ENCODE results near the gene MBIP. TPM values are rescaled to one million over a fixed set of nuclear protein-coding genes. Genes with fewer than 3 reads are reported as not detected.

MBIP gene
- total and polyA plus RNA-seq, 2 experiments from 2014 or later: 24.4 to 49.7 TPM

DNA sequence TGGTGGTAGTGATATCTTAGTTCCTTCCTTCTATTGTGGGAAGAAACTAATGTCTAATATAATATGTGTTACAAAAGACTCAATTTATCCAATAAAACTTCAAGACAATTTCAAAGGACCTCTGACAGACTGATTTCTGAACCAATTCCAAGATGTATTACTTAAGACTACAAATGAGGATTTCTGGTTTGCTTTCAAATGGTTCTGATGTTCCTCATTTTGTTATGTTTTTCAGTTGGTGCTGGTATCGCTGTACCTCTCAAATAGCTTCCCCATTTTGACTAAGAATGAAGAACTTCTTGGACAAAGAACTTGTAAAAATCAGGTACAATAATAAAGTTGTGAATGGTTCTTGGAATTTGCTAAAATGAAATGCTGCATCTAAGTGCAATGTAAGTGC, 19.4 kb upstream of the MBIP start:
- H3K4me1 Mint-ChIP-seq: no peaks in the 10 kb centered on the region; the same call in 2 of the 3 replicates
- ATAC-seq (no peak), DNase-seq (ENCODE audit: low spot score) (no peak)
- no peaks in the 10 kb centered on the region for H3K4me1 ChIP-seq (ENCODE audit: insufficient read depth)
- no peaks in the 10 kb centered on the region for H3K36me3 ChIP-seq (ENCODE audit: insufficient read depth)
- no peak overlapping the region for H3K27ac ChIP-seq (ENCODE audit: low read depth)
- H3K9me3 Mint-ChIP-seq: no peaks in the 10 kb centered on the region
- no peaks in the 10 kb centered on the region for H3K79me2 ChIP-seq (replicated peaks; ENCODE audit: insufficient read depth)
- H3K27ac Mint-ChIP-seq: no peak overlapping the region
- H3K9me2 ChIP-seq (ENCODE audit: insufficient read depth): no peaks in the 10 kb centered on the region
- no peaks in the 10 kb centered on the region for H3K27me3 ChIP-seq (ENCODE audit: insufficient read depth)
- H2AFZ ChIP-seq: no peak overlapping the region
- no peaks in the 10 kb centered on the region for H3F3A ChIP-seq (replicated peaks; ENCODE audit: low read depth)
- H3K36me3 Mint-ChIP-seq (ENCODE audit: low read depth): no peaks in the 10 kb centered on the region
- no peak overlapping the region for H3K4me3 Mint-ChIP-seq
- TF ChIP-seq POLR2AphosphoS5 (IDR thresholded peaks at IDR 0.05; ENCODE audit: low read depth) (no peak), STAT1 (IDR thresholded peaks at IDR 0.05; ENCODE audit: unreplicated experiment) (no peak), CREB1 (CRISPR knock-in tag; IDR thresholded peaks at IDR 0.05; ENCODE audit: low read depth) (no peak), ZNF331 (CRISPR knock-in tag; IDR thresholded peaks at IDR 0.05; ENCODE audit: low read depth) (no peak), JUNB (IDR thresholded peaks at IDR 0.05; ENCODE audit: unreplicated experiment) (no peak), NANOG (IDR thresholded peaks at IDR 0.05; ENCODE audit: borderline replicate concordance) (no peak), EZH2 (IDR thresholded peaks at IDR 0.05; ENCODE audit: low read depth, unreplicated experiment) (no peak), ZNF114 (CRISPR knock-in tag; IDR thresholded peaks at IDR 0.05) (no peak), EZH2phosphoT487 (IDR thresholded peaks at IDR 0.05; ENCODE audit: unreplicated experiment) (no peak)
- TF ChIP-seq, protein P1, sequence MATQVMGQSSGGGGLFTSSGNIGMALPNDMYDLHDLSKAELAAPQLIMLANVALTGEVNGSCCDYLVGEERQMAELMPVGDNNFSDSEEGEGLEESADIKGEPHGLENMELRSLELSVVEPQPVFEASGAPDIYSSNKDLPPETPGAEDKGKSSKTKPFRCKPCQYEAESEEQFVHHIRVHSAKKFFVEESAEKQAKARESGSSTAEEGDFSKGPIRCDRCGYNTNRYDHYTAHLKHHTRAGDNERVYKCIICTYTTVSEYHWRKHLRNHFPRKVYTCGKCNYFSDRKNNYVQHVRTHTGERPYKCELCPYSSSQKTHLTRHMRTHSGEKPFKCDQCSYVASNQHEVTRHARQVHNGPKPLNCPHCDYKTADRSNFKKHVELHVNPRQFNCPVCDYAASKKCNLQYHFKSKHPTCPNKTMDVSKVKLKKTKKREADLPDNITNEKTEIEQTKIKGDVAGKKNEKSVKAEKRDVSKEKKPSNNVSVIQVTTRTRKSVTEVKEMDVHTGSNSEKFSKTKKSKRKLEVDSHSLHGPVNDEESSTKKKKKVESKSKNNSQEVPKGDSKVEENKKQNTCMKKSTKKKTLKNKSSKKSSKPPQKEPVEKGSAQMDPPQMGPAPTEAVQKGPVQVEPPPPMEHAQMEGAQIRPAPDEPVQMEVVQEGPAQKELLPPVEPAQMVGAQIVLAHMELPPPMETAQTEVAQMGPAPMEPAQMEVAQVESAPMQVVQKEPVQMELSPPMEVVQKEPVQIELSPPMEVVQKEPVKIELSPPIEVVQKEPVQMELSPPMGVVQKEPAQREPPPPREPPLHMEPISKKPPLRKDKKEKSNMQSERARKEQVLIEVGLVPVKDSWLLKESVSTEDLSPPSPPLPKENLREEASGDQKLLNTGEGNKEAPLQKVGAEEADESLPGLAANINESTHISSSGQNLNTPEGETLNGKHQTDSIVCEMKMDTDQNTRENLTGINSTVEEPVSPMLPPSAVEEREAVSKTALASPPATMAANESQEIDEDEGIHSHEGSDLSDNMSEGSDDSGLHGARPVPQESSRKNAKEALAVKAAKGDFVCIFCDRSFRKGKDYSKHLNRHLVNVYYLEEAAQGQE (IDR thresholded peaks at IDR 0.05; ENCODE audit: unreplicated experiment): no peak
- TF ChIP-seq, protein P2, sequence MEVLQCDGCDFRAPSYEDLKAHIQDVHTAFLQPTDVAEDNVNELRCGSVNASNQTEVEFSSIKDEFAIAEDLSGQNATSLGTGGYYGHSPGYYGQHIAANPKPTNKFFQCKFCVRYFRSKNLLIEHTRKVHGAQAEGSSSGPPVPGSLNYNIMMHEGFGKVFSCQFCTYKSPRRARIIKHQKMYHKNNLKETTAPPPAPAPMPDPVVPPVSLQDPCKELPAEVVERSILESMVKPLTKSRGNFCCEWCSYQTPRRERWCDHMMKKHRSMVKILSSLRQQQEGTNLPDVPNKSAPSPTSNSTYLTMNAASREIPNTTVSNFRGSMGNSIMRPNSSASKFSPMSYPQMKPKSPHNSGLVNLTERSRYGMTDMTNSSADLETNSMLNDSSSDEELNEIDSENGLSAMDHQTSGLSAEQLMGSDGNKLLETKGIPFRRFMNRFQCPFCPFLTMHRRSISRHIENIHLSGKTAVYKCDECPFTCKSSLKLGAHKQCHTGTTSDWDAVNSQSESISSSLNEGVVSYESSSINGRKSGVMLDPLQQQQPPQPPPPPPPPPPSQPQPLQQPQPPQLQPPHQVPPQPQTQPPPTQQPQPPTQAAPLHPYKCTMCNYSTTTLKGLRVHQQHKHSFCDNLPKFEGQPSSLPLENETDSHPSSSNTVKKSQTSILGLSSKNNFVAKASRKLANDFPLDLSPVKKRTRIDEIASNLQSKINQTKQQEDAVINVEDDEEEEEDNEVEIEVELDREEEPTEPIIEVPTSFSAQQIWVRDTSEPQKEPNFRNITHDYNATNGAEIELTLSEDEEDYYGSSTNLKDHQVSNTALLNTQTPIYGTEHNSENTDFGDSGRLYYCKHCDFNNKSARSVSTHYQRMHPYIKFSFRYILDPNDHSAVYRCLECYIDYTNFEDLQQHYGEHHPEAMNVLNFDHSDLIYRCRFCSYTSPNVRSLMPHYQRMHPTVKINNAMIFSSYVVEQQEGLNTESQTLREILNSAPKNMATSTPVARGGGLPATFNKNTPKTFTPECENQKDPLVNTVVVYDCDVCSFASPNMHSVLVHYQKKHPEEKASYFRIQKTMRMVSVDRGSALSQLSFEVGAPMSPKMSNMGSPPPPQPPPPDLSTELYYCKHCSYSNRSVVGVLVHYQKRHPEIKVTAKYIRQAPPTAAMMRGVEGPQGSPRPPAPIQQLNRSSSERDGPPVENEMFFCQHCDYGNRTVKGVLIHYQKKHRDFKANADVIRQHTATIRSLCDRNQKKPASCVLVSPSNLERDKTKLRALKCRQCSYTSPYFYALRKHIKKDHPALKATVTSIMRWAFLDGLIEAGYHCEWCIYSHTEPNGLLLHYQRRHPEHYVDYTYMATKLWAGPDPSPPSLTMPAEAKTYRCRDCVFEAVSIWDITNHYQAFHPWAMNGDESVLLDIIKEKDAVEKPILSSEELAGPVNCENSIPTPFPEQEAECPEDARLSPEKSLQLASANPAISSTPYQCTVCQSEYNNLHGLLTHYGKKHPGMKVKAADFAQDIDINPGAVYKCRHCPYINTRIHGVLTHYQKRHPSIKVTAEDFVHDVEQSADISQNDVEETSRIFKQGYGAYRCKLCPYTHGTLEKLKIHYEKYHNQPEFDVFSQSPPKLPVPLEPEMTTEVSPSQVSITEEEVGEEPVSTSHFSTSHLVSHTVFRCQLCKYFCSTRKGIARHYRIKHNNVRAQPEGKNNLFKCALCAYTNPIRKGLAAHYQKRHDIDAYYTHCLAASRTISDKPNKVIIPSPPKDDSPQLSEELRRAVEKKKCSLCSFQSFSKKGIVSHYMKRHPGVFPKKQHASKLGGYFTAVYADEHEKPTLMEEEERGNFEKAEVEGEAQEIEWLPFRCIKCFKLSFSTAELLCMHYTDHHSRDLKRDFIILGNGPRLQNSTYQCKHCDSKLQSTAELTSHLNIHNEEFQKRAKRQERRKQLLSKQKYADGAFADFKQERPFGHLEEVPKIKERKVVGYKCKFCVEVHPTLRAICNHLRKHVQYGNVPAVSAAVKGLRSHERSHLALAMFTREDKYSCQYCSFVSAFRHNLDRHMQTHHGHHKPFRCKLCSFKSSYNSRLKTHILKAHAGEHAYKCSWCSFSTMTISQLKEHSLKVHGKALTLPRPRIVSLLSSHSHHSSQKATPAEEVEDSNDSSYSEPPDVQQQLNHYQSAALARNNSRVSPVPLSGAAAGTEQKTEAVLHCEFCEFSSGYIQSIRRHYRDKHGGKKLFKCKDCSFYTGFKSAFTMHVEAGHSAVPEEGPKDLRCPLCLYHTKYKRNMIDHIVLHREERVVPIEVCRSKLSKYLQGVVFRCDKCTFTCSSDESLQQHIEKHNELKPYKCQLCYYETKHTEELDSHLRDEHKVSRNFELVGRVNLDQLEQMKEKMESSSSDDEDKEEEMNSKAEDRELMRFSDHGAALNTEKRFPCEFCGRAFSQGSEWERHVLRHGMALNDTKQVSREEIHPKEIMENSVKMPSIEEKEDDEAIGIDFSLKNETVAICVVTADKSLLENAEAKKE (CRISPR knock-in tag; IDR thresholded peaks at IDR 0.05): no peak
- TF ChIP-seq, protein P3, sequence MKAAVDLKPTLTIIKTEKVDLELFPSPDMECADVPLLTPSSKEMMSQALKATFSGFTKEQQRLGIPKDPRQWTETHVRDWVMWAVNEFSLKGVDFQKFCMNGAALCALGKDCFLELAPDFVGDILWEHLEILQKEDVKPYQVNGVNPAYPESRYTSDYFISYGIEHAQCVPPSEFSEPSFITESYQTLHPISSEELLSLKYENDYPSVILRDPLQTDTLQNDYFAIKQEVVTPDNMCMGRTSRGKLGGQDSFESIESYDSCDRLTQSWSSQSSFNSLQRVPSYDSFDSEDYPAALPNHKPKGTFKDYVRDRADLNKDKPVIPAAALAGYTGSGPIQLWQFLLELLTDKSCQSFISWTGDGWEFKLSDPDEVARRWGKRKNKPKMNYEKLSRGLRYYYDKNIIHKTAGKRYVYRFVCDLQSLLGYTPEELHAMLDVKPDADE (IDR thresholded peaks at IDR 0.05): no peak
- peaks cover 1% of the 10 kb centered on the region for H3K27me3 Mint-ChIP-seq (ENCODE audit: insufficient read depth, low read depth, poor library complexity)
- no peak overlapping the region for H3K4me2 ChIP-seq
- no peaks in the 10 kb centered on the region for H4K20me1 ChIP-seq (replicated peaks; ENCODE audit: insufficient read depth)
- H3K4me3 ChIP-seq: no peak overlapping the region
